Mammary epithelial cell (primary cell): ENCODE results near the gene MYO10.

Source experiments
- EZH2 ChIP-seq: IDR thresholded peaks from 2 replicates; pipeline ENCODE4 v1.6.1; 2012; ENCODE audit warnings: low read length, inconsistent platforms, borderline replicate concordance
- TF ChIP-seq, protein P1 (sequence below), 2 donors: IDR thresholded peaks in 1 of 2; conservative IDR thresholded peaks in 1 of 2; 2 replicates each; pipeline ENCODE4 v1.5.1; 2011 to 2012; ENCODE audit warnings: inconsistent platforms in 2 of 2, low read length in 2 of 2, mild to moderate bottlenecking in 2 of 2, control low read depth in 1 of 2, low read depth in 1 of 2; ENCODE audit not compliant: insufficient read depth in 1 of 2; ENCODE audit errors: extremely low read depth in 1 of 2

- TF ChIP-seq, protein P1, sequence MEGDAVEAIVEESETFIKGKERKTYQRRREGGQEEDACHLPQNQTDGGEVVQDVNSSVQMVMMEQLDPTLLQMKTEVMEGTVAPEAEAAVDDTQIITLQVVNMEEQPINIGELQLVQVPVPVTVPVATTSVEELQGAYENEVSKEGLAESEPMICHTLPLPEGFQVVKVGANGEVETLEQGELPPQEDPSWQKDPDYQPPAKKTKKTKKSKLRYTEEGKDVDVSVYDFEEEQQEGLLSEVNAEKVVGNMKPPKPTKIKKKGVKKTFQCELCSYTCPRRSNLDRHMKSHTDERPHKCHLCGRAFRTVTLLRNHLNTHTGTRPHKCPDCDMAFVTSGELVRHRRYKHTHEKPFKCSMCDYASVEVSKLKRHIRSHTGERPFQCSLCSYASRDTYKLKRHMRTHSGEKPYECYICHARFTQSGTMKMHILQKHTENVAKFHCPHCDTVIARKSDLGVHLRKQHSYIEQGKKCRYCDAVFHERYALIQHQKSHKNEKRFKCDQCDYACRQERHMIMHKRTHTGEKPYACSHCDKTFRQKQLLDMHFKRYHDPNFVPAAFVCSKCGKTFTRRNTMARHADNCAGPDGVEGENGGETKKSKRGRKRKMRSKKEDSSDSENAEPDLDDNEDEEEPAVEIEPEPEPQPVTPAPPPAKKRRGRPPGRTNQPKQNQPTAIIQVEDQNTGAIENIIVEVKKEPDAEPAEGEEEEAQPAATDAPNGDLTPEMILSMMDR (conservative IDR thresholded peaks at IDR 0.05 in 1 of 2, IDR thresholded peaks at IDR 0.05 in 1 of 2; ENCODE audit: extremely low read depth in 1 of 2, insufficient read depth in 1 of 2, low read depth in 1 of 2, low read length in 2 of 2), result no peak
- TF ChIP-seq EZH2, result no peak
Measured at GRCh38 chr5:16926417-16926816, 9.7 kb downstream of the MYO10 start.
